Activated naive CD4-positive, alpha-beta T cell treated with anti-CD3 and anti-CD28 coated beads, Interleukin-2, amount 50 U/mL, for 16 hours (primary cell): ENCODE data around the gene DTX1.

Experiments used
- DNase-seq: peaks from one replicate; pipeline ENCODE4 v3.0.0-alpha.2; 2020

The DTX1 gene

GRCh38 chr12:113142173-113142885 is 85.8 kb downstream of the DTX1 start:
- DNase-seq: no peak

DNA sequence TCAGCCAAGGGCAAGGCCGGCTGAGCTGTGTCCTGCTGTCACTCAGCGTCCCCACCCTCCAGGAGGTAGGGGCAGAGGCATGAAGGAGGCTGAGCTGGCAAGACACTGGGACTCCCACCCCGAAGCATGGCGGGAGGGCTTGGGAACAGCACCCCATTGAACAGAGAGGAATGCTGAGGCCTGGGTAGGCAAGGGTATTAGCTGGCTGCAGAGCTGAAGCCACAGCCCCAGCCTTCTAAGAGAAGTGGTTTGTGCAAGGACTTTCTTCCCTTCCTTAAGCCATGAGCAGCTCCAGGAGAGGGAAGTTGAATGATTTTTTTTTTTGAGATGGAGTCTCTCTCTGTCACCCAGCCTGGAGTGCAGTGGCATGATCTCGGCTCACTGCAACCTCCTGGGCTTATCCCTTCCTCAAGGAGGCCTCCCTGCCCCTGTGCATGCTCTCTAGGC is 86.4 kb downstream of the DTX1 start:
- no peak for DNase-seq

DNA sequence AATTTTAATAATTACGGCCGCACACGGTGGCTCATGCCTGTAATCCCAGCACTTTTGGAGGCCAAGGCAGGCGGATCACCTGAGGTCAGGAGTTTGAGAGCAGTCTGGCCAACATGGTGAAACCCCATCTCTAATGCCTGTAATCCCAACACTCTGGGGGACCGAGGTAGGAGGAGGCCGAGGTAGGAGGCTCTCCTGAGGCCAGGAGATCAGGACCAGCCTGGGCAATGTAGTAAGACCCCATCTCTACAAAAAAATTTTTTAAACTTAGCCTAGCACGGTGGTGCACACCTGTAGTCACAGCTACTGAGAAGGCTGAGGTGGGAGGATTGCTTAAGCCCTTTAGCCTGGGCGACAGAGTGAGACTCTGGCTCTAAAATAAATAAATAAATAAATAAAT is 87.4 kb downstream of the DTX1 start:
- no peak for DNase-seq

DNA sequence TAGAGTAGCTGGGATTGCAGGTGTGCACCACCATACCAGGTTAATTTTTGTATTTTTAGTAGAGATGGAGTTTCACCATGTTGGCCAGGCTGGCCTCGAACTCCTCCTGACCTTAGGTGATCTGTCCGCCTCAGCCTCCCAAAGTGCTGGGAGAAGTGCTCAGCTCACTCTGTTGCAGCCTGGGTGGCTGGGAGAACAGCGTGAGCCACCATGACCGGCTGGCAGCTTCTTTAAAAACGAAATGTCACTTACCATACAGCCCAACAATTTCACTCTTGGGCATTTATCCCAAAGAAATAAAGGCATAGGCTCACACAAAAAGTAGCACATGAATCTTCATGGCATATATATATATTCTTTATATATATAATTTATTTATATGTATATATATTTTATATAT is 88.3 kb downstream of the DTX1 start:
- no peak for DNase-seq

DNA sequence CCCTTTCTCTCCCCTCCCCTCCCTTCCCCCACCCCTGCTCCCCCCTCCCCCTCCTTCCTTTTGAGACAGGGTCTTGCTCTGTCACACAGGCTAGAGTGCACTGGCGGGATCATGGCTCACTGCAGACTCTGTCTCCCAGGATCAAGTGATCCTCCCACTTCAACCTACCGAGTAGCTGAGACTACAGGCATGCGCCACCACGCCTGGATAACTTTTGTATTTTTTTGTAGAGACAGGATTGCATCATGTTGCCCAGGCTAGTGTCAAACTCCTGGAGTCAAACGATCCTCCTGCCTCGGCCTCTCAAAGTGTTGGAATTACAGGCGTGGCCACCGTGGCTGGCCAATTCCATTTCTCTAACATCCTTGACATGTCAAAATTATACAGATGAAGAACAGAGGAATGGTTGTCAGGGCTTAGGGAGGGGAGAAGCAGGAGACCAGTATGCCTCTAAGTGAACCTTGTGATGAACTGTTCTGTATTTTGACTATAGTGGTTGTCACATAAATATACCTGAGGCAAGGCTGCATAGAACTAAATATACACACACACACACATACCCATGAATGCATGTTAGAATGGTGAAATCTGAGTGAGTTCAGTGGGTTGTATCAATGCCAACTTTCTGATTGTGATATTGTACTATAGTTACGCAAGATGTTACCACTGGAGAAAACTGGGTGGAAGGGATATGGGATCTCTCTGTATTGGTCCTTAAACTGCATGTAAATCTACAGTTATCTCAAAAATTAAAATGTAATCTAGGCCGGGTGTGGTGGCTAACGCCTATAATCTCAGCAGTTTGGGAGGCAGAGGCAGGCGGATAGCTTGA is 89.4 kb downstream of the DTX1 start:
- no peak for DNase-seq

GRCh38 chr12:113146999-113147398 is 90.5 kb downstream of the DTX1 start:
- no peak for DNase-seq
